Mammary epithelial cell (primary cell): ENCODE results near the gene TAC3.

Experiments
- CTCF ChIP-seq, 2 donors: IDR thresholded peaks in 1 of 2; conservative IDR thresholded peaks in 1 of 2; 2 replicates each; pipeline ENCODE4 v1.5.1; 2011 to 2012; ENCODE audit warnings: inconsistent platforms in 2 of 2, low read length in 2 of 2, mild to moderate bottlenecking in 2 of 2, control low read depth in 1 of 2, low read depth in 1 of 2; ENCODE audit not compliant: insufficient read depth in 1 of 2; ENCODE audit errors: extremely low read depth in 1 of 2
- EZH2 ChIP-seq: IDR thresholded peaks from 2 replicates; pipeline ENCODE4 v1.6.1; 2012; ENCODE audit warnings: low read length, inconsistent platforms, borderline replicate concordance

GRCh38 chr12:57001448-57001906 lies 14.9 kb downstream of the TAC3 start:
- TF ChIP-seq CTCF (conservative IDR thresholded peaks at IDR 0.05 in 1 of 2, IDR thresholded peaks at IDR 0.05 in 1 of 2; ENCODE audit: extremely low read depth in 1 of 2, insufficient read depth in 1 of 2, low read depth in 1 of 2, low read length in 2 of 2) (peak; percentile 80 to 83), EZH2 (no peak)
